Measurements from ENCODE around the gene ITGA8. TPM values are rescaled to one million over a fixed set of nuclear protein-coding genes. Genes with fewer than 3 reads are reported as not detected.
A peak's percentile ranks its signal among the peaks of the same experiment; 100 is the strongest.

The ITGA8 gene
- total RNA-seq, 1 donor from 2014 or later = 0.37 TPM

- H3K4me1 Mint-ChIP-seq = no peaks in the 10 kb centered on the region
- no peak for DNase-seq (ENCODE audit: low read depth, low spot score)
- H3K36me3 Mint-ChIP-seq (ENCODE audit: low read depth) = peaks cover under 1% of the 10 kb centered on the region
- H3K9me3 Mint-ChIP-seq = no peaks in the 10 kb centered on the region
- TF ChIP-seq, protein P1, sequence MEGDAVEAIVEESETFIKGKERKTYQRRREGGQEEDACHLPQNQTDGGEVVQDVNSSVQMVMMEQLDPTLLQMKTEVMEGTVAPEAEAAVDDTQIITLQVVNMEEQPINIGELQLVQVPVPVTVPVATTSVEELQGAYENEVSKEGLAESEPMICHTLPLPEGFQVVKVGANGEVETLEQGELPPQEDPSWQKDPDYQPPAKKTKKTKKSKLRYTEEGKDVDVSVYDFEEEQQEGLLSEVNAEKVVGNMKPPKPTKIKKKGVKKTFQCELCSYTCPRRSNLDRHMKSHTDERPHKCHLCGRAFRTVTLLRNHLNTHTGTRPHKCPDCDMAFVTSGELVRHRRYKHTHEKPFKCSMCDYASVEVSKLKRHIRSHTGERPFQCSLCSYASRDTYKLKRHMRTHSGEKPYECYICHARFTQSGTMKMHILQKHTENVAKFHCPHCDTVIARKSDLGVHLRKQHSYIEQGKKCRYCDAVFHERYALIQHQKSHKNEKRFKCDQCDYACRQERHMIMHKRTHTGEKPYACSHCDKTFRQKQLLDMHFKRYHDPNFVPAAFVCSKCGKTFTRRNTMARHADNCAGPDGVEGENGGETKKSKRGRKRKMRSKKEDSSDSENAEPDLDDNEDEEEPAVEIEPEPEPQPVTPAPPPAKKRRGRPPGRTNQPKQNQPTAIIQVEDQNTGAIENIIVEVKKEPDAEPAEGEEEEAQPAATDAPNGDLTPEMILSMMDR (conservative IDR thresholded peaks at IDR 0.05) = no peak
- H3K27me3 Mint-ChIP-seq (ENCODE audit: low read depth) = peaks cover 9% of the 10 kb centered on the region
- no peak overlapping the region for H3K27ac Mint-ChIP-seq (ENCODE audit: unreplicated experiment)
- H3K4me3 Mint-ChIP-seq = no peak overlapping the region
Measured at GRCh38 chr10:15759265-15759664, 39.5 kb upstream of the ITGA8 start.

GRCh38 chr10:15758618-15759017 is 38.9 kb upstream of the ITGA8 start:
- TF ChIP-seq, protein P1 (conservative IDR thresholded peaks at IDR 0.05) = no peak
- Mint-ChIP-seq H3K4me3 (no peak overlapping the region), H3K36me3 (ENCODE audit: low read depth) (no peaks in the 10 kb centered on the region), H3K27me3 (ENCODE audit: low read depth) (peaks cover 9% of the 10 kb centered on the region), H3K9me3 (no peaks in the 10 kb centered on the region), H3K4me1 (no peaks in the 10 kb centered on the region), H3K27ac (ENCODE audit: unreplicated experiment) (peak overlapping the region; percentile 48)
- DNase-seq (ENCODE audit: low read depth, low spot score) = no peak

DNA sequence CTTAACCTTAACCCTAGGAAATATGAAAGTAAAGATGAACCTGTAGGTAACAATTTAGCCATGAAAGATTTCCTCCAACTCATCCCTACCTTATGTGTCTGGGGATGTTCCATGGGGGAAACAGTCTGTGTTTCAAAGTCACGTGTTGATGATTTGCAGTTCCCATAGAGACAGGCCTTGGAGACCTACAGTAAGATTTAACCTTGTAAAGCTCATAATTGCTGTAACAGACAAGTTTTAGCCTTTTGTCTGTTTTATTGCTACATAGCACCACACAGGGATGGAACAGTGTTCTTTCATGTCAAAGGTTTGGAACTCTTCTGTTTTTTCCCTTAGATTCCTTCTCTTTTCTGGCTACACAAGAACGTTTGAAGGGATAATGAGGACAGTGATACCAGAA is 35.2 kb upstream of the ITGA8 start:
- no peak for DNase-seq (ENCODE audit: low read depth, low spot score)
- no peak overlapping the region for H3K27ac Mint-ChIP-seq (ENCODE audit: unreplicated experiment)
- peaks cover 9% of the 10 kb centered on the region for H3K27me3 Mint-ChIP-seq (ENCODE audit: low read depth)
- H3K4me3 Mint-ChIP-seq = no peak overlapping the region
- H3K36me3 Mint-ChIP-seq (ENCODE audit: low read depth) = no peaks in the 10 kb centered on the region
- TF ChIP-seq, protein P1 (conservative IDR thresholded peaks at IDR 0.05) = no peak
- no peaks in the 10 kb centered on the region for H3K9me3 Mint-ChIP-seq
- H3K4me1 Mint-ChIP-seq = no peaks in the 10 kb centered on the region

GRCh38 chr10:15751046-15751445 is 31.3 kb upstream of the ITGA8 start:
- DNase-seq (ENCODE audit: low read depth, low spot score) = no peak
- H3K27ac Mint-ChIP-seq (ENCODE audit: unreplicated experiment) = no peak overlapping the region
- no peaks in the 10 kb centered on the region for H3K36me3 Mint-ChIP-seq (ENCODE audit: low read depth)
- H3K4me1 Mint-ChIP-seq = no peaks in the 10 kb centered on the region
- peaks cover 10% of the 10 kb centered on the region for H3K27me3 Mint-ChIP-seq (ENCODE audit: low read depth)
- TF ChIP-seq, protein P1 (conservative IDR thresholded peaks at IDR 0.05) = no peak
- no peak overlapping the region for H3K4me3 Mint-ChIP-seq
- no peaks in the 10 kb centered on the region for H3K9me3 Mint-ChIP-seq

GRCh38 chr10:15748126-15748525 is 28.4 kb upstream of the ITGA8 start:
- Mint-ChIP-seq H3K27ac (ENCODE audit: unreplicated experiment) (no peak overlapping the region), H3K36me3 (ENCODE audit: low read depth) (no peaks in the 10 kb centered on the region), H3K4me3 (no peak overlapping the region), H3K4me1 (no peaks in the 10 kb centered on the region), H3K27me3 (ENCODE audit: low read depth) (peaks cover 9% of the 10 kb centered on the region), H3K9me3 (no peaks in the 10 kb centered on the region)
- TF ChIP-seq, protein P1 (conservative IDR thresholded peaks at IDR 0.05) = no peak
- no peak for DNase-seq (ENCODE audit: low read depth, low spot score)

DNA sequence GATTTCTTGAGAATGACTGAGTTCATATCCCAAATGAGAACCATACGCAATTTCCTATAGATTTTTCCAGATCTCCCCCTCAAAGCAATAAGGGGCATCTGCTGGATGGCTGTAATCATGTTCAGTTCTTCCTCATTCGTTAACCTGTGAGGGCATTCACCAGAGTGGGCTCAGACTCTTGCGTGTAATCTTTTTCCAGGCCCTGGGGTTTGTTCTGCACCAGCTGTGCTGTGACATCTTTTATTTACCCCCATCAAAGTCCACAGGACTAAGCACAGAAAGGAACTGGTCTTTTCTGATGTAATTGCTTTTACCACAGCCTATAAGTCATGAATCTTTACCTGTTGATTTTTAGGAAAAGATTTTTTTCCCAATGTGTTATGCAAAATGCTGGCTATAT is 27.9 kb upstream of the ITGA8 start:
- Mint-ChIP-seq H3K9me3 (no peaks in the 10 kb centered on the region), H3K4me1 (no peaks in the 10 kb centered on the region), H3K27ac (ENCODE audit: unreplicated experiment) (no peak overlapping the region), H3K36me3 (ENCODE audit: low read depth) (no peaks in the 10 kb centered on the region), H3K27me3 (ENCODE audit: low read depth) (peaks cover 9% of the 10 kb centered on the region), H3K4me3 (no peak overlapping the region)
- no peak for DNase-seq (ENCODE audit: low read depth, low spot score)
- TF ChIP-seq, protein P1 (conservative IDR thresholded peaks at IDR 0.05) = no peak

Measured in neural crest cell (in vitro differentiated cells).